B cell (primary cell): ENCODE results near the gene BBS1.

Source experiments
- CTCF ChIP-seq: fragments of 200-600 bp; IDR thresholded peaks from one replicate; pipeline ENCODE4 v1.8.0; 2022; ENCODE audit warnings: antibody characterized with exemption, mild to moderate bottlenecking
- EZH2 ChIP-seq: IDR thresholded peaks from 2 replicates; pipeline ENCODE4 v1.6.1; 2012; ENCODE audit warnings: borderline replicate concordance, low read depth, mild to moderate bottlenecking, moderate library complexity, low read length; ENCODE audit not compliant: insufficient read depth, poor library complexity, severe bottlenecking

- TF ChIP-seq CTCF (no peak), EZH2 (no peak)
These were observed 13.2 kb upstream of the BBS1 start for GRCh38 chr11:66497206-66497605.
